ENCODE measurements around the gene USP6NL.
A peak's percentile ranks its signal among the peaks of the same experiment; 100 is the strongest.

USP6NL gene

GRCh38 chr10:11560076-11560709 is 51.3 kb downstream of the USP6NL start:
- Histone ChIP-seq H3K9me3 (ENCODE audit: control extremely low read depth in 1 of 5, control insufficient read depth in 4 of 5, insufficient read depth in 2 of 5, low read depth in 1 of 5, low read length in 4 of 5) (peaks cover 0 to 5% (median 0%) of the 10 kb centered on the region in 5 experiments), H3K4me3 (ENCODE audit: control insufficient read depth in 1 of 7, extremely low read depth in 1 of 7, insufficient read depth in 4 of 7, low read depth in 2 of 7, low read length in 6 of 7) (peak overlapping the region in 1 of 7 experiments; percentile 23), H3K27me3 (replicated peaks in 2 of 5; ENCODE audit: control insufficient read depth in 4 of 5, insufficient read depth in 5 of 5, low read length in 4 of 5) (no peaks in the 10 kb centered on the region), H3K36me3 (ENCODE audit: control insufficient read depth in 4 of 4, insufficient read depth in 4 of 4, low read length in 3 of 4) (peaks cover 0 to 6% (median 2%) of the 10 kb centered on the region in 4 experiments), H3K27ac (ENCODE audit: insufficient read depth in 1 of 2, low read depth in 1 of 2, low read length in 2 of 2, poor library complexity in 1 of 2, severe bottlenecking in 2 of 2) (peak overlapping the region; percentile 27 to 81), H3K4me1 (ENCODE audit: control extremely low read depth in 1 of 4, control insufficient read depth in 4 of 4, insufficient read depth in 4 of 4, low read length in 3 of 4) (peaks cover 6 to 22% (median 19%) of the 10 kb centered on the region in 4 experiments)
- ChIA-PET CTCF (interaction anchor here (0.6 to 1.3 kb wide), 5 partner anchors 9 to 197 kb away, joined by 3 to 4 read pairs (median 4); no protein-coding TSS in a partner anchor), POLR2A (no interaction called here)
- WGBS (ENCODE audit: insufficient coverage), result 83% methylated on average over 2 of the region's 4 CpGs
- peak; percentile 69 to 95 (median 91) for DNase-seq

GRCh38 chr10:11557967-11558366 is 53.5 kb downstream of the USP6NL start:
- H3K27ac ChIP-seq (ENCODE audit: insufficient read depth in 1 of 2, low read depth in 1 of 2, low read length in 2 of 2, poor library complexity in 1 of 2, severe bottlenecking in 2 of 2), result no peak overlapping the region
- peaks cover 0 to 5% (median 0%) of the 10 kb centered on the region in 5 experiments for H3K9me3 ChIP-seq (ENCODE audit: control extremely low read depth in 1 of 5, control insufficient read depth in 4 of 5, insufficient read depth in 2 of 5, low read depth in 1 of 5, low read length in 4 of 5)
- DNase-seq, result no peak
- ChIA-PET CTCF (interaction anchor here (0.8 kb wide), 1 partner anchor 10 kb away, joined by 3 read pairs; no protein-coding TSS in a partner anchor), POLR2A (no interaction called here)
- H3K36me3 ChIP-seq (ENCODE audit: control insufficient read depth in 4 of 4, insufficient read depth in 4 of 4, low read length in 3 of 4), result peaks cover 0 to 3% (median 1%) of the 10 kb centered on the region in 4 experiments
- 94% methylated on average over 4 of the region's 4 CpGs for WGBS (ENCODE audit: insufficient coverage)
- peaks cover 6 to 25% (median 25%) of the 10 kb centered on the region in 4 experiments for H3K4me1 ChIP-seq (ENCODE audit: control extremely low read depth in 1 of 4, control insufficient read depth in 4 of 4, insufficient read depth in 4 of 4, low read length in 3 of 4)
- H3K27me3 ChIP-seq (replicated peaks in 2 of 5; ENCODE audit: control insufficient read depth in 4 of 5, insufficient read depth in 5 of 5, low read length in 4 of 5), result no peaks in the 10 kb centered on the region
- H3K4me3 ChIP-seq (ENCODE audit: control insufficient read depth in 1 of 7, extremely low read depth in 1 of 7, insufficient read depth in 4 of 7, low read depth in 2 of 7, low read length in 6 of 7), result no peak overlapping the region

- Histone ChIP-seq H3K4me1 (ENCODE audit: control extremely low read depth in 1 of 4, control insufficient read depth in 4 of 4, insufficient read depth in 4 of 4, low read length in 3 of 4) (peaks cover 9 to 30% (median 26%) of the 10 kb centered on the region in 4 experiments), H3K36me3 (ENCODE audit: control insufficient read depth in 4 of 4, insufficient read depth in 4 of 4, low read length in 3 of 4) (peaks cover 0 to 3% (median 1%) of the 10 kb centered on the region in 4 experiments), H3K9me3 (ENCODE audit: control extremely low read depth in 1 of 5, control insufficient read depth in 4 of 5, insufficient read depth in 2 of 5, low read depth in 1 of 5, low read length in 4 of 5) (peaks cover 0 to 5% (median 0%) of the 10 kb centered on the region in 5 experiments), H3K4me3 (ENCODE audit: control insufficient read depth in 1 of 7, extremely low read depth in 1 of 7, insufficient read depth in 4 of 7, low read depth in 2 of 7, low read length in 6 of 7) (no peak overlapping the region), H3K27me3 (replicated peaks in 2 of 5; ENCODE audit: control insufficient read depth in 4 of 5, insufficient read depth in 5 of 5, low read length in 4 of 5) (no peaks in the 10 kb centered on the region), H3K27ac (ENCODE audit: insufficient read depth in 1 of 2, low read depth in 1 of 2, low read length in 2 of 2, poor library complexity in 1 of 2, severe bottlenecking in 2 of 2) (no peak overlapping the region)
- no peak for DNase-seq
- CTCF ChIA-PET, result interaction anchor here (0.7 to 0.8 kb wide), 3 partner anchors 10 to 23 kb away, joined by 3 read pairs; no protein-coding TSS in a partner anchor
- POLR2A ChIA-PET, result no interaction called here
- 96% methylated on average over 6 of the region's 7 CpGs for WGBS (ENCODE audit: insufficient coverage)
These were observed 53.9 kb downstream of the USP6NL start for GRCh38 chr10:11557513-11557912.

- Histone ChIP-seq H3K27me3 (replicated peaks in 2 of 5; ENCODE audit: control insufficient read depth in 4 of 5, insufficient read depth in 5 of 5, low read length in 4 of 5) (no peaks in the 10 kb centered on the region), H3K27ac (ENCODE audit: insufficient read depth in 1 of 2, low read depth in 1 of 2, low read length in 2 of 2, poor library complexity in 1 of 2, severe bottlenecking in 2 of 2) (no peak overlapping the region), H3K36me3 (ENCODE audit: control insufficient read depth in 4 of 4, insufficient read depth in 4 of 4, low read length in 3 of 4) (no peaks in the 10 kb centered on the region), H3K4me3 (ENCODE audit: control insufficient read depth in 1 of 7, extremely low read depth in 1 of 7, insufficient read depth in 4 of 7, low read depth in 2 of 7, low read length in 6 of 7) (no peak overlapping the region), H3K4me1 (ENCODE audit: control extremely low read depth in 1 of 4, control insufficient read depth in 4 of 4, insufficient read depth in 4 of 4, low read length in 3 of 4) (peaks cover 13 to 29% (median 25%) of the 10 kb centered on the region in 4 experiments), H3K9me3 (ENCODE audit: control extremely low read depth in 1 of 5, control insufficient read depth in 4 of 5, insufficient read depth in 2 of 5, low read depth in 1 of 5, low read length in 4 of 5) (peaks cover 0 to 5% (median 0%) of the 10 kb centered on the region in 5 experiments)
- POLR2A ChIA-PET, result no interaction called here
- CTCF ChIA-PET, result interaction anchor here (1.0 kb wide), 1 partner anchor 23 kb away, joined by 3 read pairs; no protein-coding TSS in a partner anchor
- DNase-seq, result peak in 1 of 3 donors; percentile 37
These were observed 55.9 kb downstream of the USP6NL start for GRCh38 chr10:11555556-11555955.

- H3K4me1 ChIP-seq (ENCODE audit: control extremely low read depth in 1 of 4, control insufficient read depth in 4 of 4, insufficient read depth in 4 of 4, low read length in 3 of 4), result peaks cover 7 to 21% (median 18%) of the 10 kb centered on the region in 4 experiments
- CTCF ChIA-PET, result interaction anchor here (0.8 to 1.3 kb wide), 3 partner anchors 13 to 40 kb away, joined by 3 read pairs; no protein-coding TSS in a partner anchor
- H3K4me3 ChIP-seq (ENCODE audit: control insufficient read depth in 1 of 7, extremely low read depth in 1 of 7, insufficient read depth in 4 of 7, low read depth in 2 of 7, low read length in 6 of 7), result no peak overlapping the region
- H3K27me3 ChIP-seq (replicated peaks in 2 of 5; ENCODE audit: control insufficient read depth in 4 of 5, insufficient read depth in 5 of 5, low read length in 4 of 5), result no peaks in the 10 kb centered on the region
- POLR2A ChIA-PET, result no interaction called here
- no peak for DNase-seq
- no peaks in the 10 kb centered on the region for H3K36me3 ChIP-seq (ENCODE audit: control insufficient read depth in 4 of 4, insufficient read depth in 4 of 4, low read length in 3 of 4)
- WGBS (ENCODE audit: insufficient coverage), result 88% methylated on average over 6 of the region's 6 CpGs
- H3K9me3 ChIP-seq (ENCODE audit: control extremely low read depth in 1 of 5, control insufficient read depth in 4 of 5, insufficient read depth in 2 of 5, low read depth in 1 of 5, low read length in 4 of 5), result peaks cover 0 to 5% (median 0%) of the 10 kb centered on the region in 5 experiments
- no peak overlapping the region for H3K27ac ChIP-seq (ENCODE audit: insufficient read depth in 1 of 2, low read depth in 1 of 2, low read length in 2 of 2, poor library complexity in 1 of 2, severe bottlenecking in 2 of 2)
These were observed 57.6 kb downstream of the USP6NL start for GRCh38 chr10:11553773-11554381.

GRCh38 chr10:11551916-11552602 is 59.4 kb downstream of the USP6NL start:
- ChIA-PET CTCF (interaction anchor here (0.8 to 1.4 kb wide), 6 partner anchors 10 to 173 kb away, joined by 3 to 5 read pairs (median 3); no protein-coding TSS in a partner anchor), POLR2A (no interaction called here)
- H3K27me3 ChIP-seq (replicated peaks in 2 of 5; ENCODE audit: control insufficient read depth in 4 of 5, insufficient read depth in 5 of 5, low read length in 4 of 5), result no peaks in the 10 kb centered on the region
- H3K4me1 ChIP-seq (ENCODE audit: control extremely low read depth in 1 of 4, control insufficient read depth in 4 of 4, insufficient read depth in 4 of 4, low read length in 3 of 4), result peaks cover 7 to 30% (median 21%) of the 10 kb centered on the region in 4 experiments
- peak overlapping the region in 1 of 2 experiments; percentile 47 for H3K27ac ChIP-seq (ENCODE audit: insufficient read depth in 1 of 2, low read depth in 1 of 2, low read length in 2 of 2, poor library complexity in 1 of 2, severe bottlenecking in 2 of 2)
- peak overlapping the region in 1 of 7 experiments; percentile 5 for H3K4me3 ChIP-seq (ENCODE audit: control insufficient read depth in 1 of 7, extremely low read depth in 1 of 7, insufficient read depth in 4 of 7, low read depth in 2 of 7, low read length in 6 of 7)
- no peaks in the 10 kb centered on the region for H3K36me3 ChIP-seq (ENCODE audit: control insufficient read depth in 4 of 4, insufficient read depth in 4 of 4, low read length in 3 of 4)
- peak; percentile 60 to 92 (median 85) for DNase-seq
- WGBS (ENCODE audit: insufficient coverage), result 33% methylated on average over 1 of the region's 4 CpGs
- peaks cover 0 to 5% (median 0%) of the 10 kb centered on the region in 5 experiments for H3K9me3 ChIP-seq (ENCODE audit: control extremely low read depth in 1 of 5, control insufficient read depth in 4 of 5, insufficient read depth in 2 of 5, low read depth in 1 of 5, low read length in 4 of 5)
